HepG2 (cell line): Measurements from ENCODE around the gene ZC3H18. TPM values are rescaled to one million over a fixed set of nuclear protein-coding genes. Genes with fewer than 3 reads are reported as not detected.
A peak's percentile ranks its signal among the peaks of the same experiment; 100 is the strongest.

Experiments
- DR1 ChIP-seq: sonication (generic); formaldehyde crosslinking; IDR thresholded peaks from 2 replicates; pipeline ENCODE4 v1.8.0; 2021; ENCODE audit warnings: mild to moderate bottlenecking, missing genetic modification reagents, inconsistent platforms
- MAFF ChIP-seq: IDR thresholded peaks from 2 replicates; pipeline ENCODE4 v1.6.1; 2011; ENCODE audit warnings: low read depth, low read length, improper control_type of control experiment
- NR2F2 ChIP-seq: IDR thresholded peaks from 2 replicates; pipeline ENCODE4 v1.6.1; 2012; ENCODE audit warnings: low read depth, inconsistent platforms, borderline replicate concordance
- RARA ChIP-seq: IDR thresholded peaks from 2 replicates; pipeline ENCODE4 v1.6.1; 2016; ENCODE audit warnings: missing genetic modification reagents, missing compliant biosample characterization
- ZNF296 ChIP-seq: sonication (generic); formaldehyde crosslinking; conservative IDR thresholded peaks from 2 replicates; pipeline ENCODE4 v1.5.0; 2020; ENCODE audit warnings: mild to moderate bottlenecking, missing genetic modification reagents
- ZNF430 ChIP-seq: sonication (generic); formaldehyde crosslinking; IDR thresholded peaks from 2 replicates; pipeline ENCODE4 v1.9.0; 2021; ENCODE audit warnings: mild to moderate bottlenecking, missing genetic modification reagents
- ZNF674 ChIP-seq: sonication (generic); formaldehyde crosslinking; IDR thresholded peaks from 2 replicates; pipeline ENCODE4 v1.5.0; 2020; ENCODE audit warnings: low read depth, mild to moderate bottlenecking, missing genetic modification reagents
- polyA plus RNA-seq, 8 experiments: library from polyadenylated mRNA; depleted of rRNA in 3 of 8; stranded (reverse) in 7 of 8; unstranded in 1 of 8; fragments of >200 nt; fragmentation: Illumina TruSeq in 4 of 8; extraction: Trizol in 4 of 8; gene quantifications; 2 replicates each; pipeline versions ENCODE4 v1.2.1 to v1.2.3, GENCODE V29; 2011 to 2016; ENCODE audit warnings: low read depth in 4 of 8, missing spikeins in 1 of 8, mixed read lengths in 1 of 8; ENCODE audit not compliant: insufficient read depth in 1 of 8
- total RNA-seq, 5 experiments: library from RNA; depleted of rRNA; stranded (reverse); fragments of >200 nt; fragmentation: Illumina TruSeq; extraction: Trizol; gene quantifications; 2 replicates each; pipeline ENCODE4 v1.2.3, GENCODE V29; 2016; ENCODE audit warnings: low read depth in 1 of 5
- TF ChIP-seq, protein P1 (sequence below): sonication (generic); formaldehyde crosslinking; IDR thresholded peaks from 2 replicates; pipeline ENCODE4 v1.4.0; 2020; ENCODE audit warnings: missing genetic modification reagents, borderline replicate concordance
- TF ChIP-seq, protein P2 (sequence below): fragments of 450-650 bp; IDR thresholded peaks from 2 replicates; pipeline ENCODE4 v1.6.1; 2016
- TF ChIP-seq, protein P3 (sequence below): sonication (generic); formaldehyde crosslinking; IDR thresholded peaks from 2 replicates; pipeline ENCODE4 v1.9.0; 2022; ENCODE audit warnings: low read depth, missing genetic modification reagents
- TF ChIP-seq, protein P4 (sequence below): sonication (generic); formaldehyde crosslinking; conservative IDR thresholded peaks from 2 replicates; pipeline ENCODE4 v1.4.0; 2020; ENCODE audit warnings: missing genetic modification reagents
- TF ChIP-seq, protein P5 (sequence below): sonication (generic); formaldehyde crosslinking; conservative IDR thresholded peaks from 2 replicates; pipeline ENCODE4 v1.4.0; 2020; ENCODE audit warnings: missing genetic modification reagents
- TF ChIP-seq, protein P6 (sequence below): sonication (generic); formaldehyde crosslinking; IDR thresholded peaks from 2 replicates; pipeline ENCODE4 v1.4.0; 2020; ENCODE audit warnings: missing genetic modification reagents, borderline replicate concordance

The ZC3H18 gene
- total and polyA plus RNA-seq, 2 of the 13 experiments (the other 11 are each of a cell fraction or from before 2014, with no cell fraction given) = 11.2 to 27.4 TPM

DNA sequence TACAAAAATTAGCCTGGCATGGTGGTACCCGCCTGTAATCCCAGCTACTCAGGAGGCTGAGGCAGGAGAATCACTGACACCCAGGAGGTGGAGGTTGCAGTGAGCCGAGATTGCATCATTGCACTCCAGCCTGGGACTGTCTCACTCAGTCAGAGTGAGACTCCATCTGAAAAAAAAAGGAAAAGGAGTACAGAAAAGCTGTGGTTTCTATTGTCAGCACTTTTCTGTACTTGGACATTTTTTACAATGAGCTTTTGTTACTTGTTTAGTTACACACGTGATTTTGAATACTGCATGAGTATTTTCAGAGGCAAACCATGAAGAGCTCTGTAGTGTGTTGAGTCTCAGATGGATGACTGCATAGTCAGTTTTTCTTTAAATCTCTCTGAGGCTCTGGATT is 26.3 kb downstream of the ZC3H18 start (continued):
- TF ChIP-seq, protein P1, sequence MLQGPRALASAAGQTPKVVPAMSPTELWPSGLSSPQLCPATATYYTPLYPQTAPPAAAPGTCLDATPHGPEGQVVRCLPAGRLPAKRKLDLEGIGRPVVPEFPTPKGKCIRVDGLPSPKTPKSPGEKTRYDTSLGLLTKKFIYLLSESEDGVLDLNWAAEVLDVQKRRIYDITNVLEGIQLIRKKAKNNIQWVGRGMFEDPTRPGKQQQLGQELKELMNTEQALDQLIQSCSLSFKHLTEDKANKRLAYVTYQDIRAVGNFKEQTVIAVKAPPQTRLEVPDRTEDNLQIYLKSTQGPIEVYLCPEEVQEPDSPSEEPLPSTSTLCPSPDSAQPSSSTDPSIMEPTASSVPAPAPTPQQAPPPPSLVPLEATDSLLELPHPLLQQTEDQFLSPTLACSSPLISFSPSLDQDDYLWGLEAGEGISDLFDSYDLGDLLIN (CRISPR knock-in tag) = no peak
- TF ChIP-seq NR2F2 (no peak), ZNF430 (CRISPR knock-in tag) (no peak), RARA (no peak), ZNF674 (CRISPR knock-in tag) (no peak), MAFF (0 out of 2 replicates have a peak, but pooled peaks have one; percentile 10), ZNF296 (CRISPR knock-in tag) (no peak), DR1 (CRISPR knock-in tag) (no peak)
- TF ChIP-seq, protein P2, sequence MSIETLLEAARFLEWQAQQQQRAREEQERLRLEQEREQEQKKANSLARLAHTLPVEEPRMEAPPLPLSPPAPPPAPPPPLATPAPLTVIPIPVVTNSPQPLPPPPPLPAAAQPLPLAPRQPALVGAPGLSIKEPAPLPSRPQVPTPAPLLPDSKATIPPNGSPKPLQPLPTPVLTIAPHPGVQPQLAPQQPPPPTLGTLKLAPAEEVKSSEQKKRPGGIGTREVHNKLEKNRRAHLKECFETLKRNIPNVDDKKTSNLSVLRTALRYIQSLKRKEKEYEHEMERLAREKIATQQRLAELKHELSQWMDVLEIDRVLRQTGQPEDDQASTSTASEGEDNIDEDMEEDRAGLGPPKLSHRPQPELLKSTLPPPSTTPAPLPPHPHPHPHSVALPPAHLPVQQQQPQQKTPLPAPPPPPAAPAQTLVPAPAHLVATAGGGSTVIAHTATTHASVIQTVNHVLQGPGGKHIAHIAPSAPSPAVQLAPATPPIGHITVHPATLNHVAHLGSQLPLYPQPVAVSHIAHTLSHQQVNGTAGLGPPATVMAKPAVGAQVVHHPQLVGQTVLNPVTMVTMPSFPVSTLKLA = no peak
- TF ChIP-seq, protein P3, sequence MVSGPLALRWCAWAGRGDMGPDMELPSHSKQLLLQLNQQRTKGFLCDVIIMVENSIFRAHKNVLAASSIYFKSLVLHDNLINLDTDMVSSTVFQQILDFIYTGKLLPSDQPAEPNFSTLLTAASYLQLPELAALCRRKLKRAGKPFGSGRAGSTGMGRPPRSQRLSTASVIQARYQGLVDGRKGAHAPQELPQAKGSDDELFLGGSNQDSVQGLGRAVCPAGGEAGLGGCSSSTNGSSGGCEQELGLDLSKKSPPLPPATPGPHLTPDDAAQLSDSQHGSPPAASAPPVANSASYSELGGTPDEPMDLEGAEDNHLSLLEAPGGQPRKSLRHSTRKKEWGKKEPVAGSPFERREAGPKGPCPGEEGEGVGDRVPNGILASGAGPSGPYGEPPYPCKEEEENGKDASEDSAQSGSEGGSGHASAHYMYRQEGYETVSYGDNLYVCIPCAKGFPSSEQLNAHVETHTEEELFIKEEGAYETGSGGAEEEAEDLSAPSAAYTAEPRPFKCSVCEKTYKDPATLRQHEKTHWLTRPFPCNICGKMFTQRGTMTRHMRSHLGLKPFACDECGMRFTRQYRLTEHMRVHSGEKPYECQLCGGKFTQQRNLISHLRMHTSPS (CRISPR knock-in tag) = no peak
- TF ChIP-seq, protein P4, sequence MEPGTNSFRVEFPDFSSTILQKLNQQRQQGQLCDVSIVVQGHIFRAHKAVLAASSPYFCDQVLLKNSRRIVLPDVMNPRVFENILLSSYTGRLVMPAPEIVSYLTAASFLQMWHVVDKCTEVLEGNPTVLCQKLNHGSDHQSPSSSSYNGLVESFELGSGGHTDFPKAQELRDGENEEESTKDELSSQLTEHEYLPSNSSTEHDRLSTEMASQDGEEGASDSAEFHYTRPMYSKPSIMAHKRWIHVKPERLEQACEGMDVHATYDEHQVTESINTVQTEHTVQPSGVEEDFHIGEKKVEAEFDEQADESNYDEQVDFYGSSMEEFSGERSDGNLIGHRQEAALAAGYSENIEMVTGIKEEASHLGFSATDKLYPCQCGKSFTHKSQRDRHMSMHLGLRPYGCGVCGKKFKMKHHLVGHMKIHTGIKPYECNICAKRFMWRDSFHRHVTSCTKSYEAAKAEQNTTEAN = no peak
- TF ChIP-seq, protein P5, sequence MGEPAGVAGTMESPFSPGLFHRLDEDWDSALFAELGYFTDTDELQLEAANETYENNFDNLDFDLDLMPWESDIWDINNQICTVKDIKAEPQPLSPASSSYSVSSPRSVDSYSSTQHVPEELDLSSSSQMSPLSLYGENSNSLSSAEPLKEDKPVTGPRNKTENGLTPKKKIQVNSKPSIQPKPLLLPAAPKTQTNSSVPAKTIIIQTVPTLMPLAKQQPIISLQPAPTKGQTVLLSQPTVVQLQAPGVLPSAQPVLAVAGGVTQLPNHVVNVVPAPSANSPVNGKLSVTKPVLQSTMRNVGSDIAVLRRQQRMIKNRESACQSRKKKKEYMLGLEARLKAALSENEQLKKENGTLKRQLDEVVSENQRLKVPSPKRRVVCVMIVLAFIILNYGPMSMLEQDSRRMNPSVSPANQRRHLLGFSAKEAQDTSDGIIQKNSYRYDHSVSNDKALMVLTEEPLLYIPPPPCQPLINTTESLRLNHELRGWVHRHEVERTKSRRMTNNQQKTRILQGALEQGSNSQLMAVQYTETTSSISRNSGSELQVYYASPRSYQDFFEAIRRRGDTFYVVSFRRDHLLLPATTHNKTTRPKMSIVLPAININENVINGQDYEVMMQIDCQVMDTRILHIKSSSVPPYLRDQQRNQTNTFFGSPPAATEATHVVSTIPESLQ (CRISPR knock-in tag) = no peak
- TF ChIP-seq, protein P6, sequence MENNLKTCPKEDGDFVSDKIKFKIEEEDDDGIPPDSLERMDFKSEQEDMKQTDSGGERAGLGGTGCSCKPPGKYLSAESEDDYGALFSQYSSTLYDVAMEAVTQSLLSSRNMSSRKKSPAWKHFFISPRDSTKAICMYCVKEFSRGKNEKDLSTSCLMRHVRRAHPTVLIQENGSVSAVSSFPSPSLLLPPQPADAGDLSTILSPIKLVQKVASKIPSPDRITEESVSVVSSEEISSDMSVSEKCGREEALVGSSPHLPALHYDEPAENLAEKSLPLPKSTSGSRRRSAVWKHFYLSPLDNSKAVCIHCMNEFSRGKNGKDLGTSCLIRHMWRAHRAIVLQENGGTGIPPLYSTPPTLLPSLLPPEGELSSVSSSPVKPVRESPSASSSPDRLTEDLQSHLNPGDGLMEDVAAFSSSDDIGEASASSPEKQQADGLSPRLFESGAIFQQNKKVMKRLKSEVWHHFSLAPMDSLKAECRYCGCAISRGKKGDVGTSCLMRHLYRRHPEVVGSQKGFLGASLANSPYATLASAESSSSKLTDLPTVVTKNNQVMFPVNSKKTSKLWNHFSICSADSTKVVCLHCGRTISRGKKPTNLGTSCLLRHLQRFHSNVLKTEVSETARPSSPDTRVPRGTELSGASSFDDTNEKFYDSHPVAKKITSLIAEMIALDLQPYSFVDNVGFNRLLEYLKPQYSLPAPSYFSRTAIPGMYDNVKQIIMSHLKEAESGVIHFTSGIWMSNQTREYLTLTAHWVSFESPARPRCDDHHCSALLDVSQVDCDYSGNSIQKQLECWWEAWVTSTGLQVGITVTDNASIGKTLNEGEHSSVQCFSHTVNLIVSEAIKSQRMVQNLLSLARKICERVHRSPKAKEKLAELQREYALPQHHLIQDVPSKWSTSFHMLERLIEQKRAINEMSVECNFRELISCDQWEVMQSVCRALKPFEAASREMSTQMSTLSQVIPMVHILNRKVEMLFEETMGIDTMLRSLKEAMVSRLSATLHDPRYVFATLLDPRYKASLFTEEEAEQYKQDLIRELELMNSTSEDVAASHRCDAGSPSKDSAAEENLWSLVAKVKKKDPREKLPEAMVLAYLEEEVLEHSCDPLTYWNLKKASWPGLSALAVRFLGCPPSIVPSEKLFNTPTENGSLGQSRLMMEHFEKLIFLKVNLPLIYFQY (CRISPR knock-in tag) = no peak
- TF ChIP-seq, all 625 proteins: peak for 10
